GM18502 (cell line): Measurements from ENCODE around the gene MYOCD.
"Not testable (repeated sequence)": the region's sequence is repeated elsewhere in the genome, so short reads cannot be mapped to it uniquely, and the experiment has no call there.

Experiments used
- ATAC-seq: cut with Tn5 transposase; IDR thresholded peaks from one replicate; pipeline ENCODE4 v1.9.1; 2021; ENCODE audit warnings: mild to moderate bottlenecking; ENCODE audit not compliant: unreplicated experiment, poor library complexity

MYOCD gene, protein sequence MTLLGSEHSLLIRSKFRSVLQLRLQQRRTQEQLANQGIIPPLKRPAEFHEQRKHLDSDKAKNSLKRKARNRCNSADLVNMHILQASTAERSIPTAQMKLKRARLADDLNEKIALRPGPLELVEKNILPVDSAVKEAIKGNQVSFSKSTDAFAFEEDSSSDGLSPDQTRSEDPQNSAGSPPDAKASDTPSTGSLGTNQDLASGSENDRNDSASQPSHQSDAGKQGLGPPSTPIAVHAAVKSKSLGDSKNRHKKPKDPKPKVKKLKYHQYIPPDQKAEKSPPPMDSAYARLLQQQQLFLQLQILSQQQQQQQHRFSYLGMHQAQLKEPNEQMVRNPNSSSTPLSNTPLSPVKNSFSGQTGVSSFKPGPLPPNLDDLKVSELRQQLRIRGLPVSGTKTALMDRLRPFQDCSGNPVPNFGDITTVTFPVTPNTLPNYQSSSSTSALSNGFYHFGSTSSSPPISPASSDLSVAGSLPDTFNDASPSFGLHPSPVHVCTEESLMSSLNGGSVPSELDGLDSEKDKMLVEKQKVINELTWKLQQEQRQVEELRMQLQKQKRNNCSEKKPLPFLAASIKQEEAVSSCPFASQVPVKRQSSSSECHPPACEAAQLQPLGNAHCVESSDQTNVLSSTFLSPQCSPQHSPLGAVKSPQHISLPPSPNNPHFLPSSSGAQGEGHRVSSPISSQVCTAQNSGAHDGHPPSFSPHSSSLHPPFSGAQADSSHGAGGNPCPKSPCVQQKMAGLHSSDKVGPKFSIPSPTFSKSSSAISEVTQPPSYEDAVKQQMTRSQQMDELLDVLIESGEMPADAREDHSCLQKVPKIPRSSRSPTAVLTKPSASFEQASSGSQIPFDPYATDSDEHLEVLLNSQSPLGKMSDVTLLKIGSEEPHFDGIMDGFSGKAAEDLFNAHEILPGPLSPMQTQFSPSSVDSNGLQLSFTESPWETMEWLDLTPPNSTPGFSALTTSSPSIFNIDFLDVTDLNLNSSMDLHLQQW

DNA sequence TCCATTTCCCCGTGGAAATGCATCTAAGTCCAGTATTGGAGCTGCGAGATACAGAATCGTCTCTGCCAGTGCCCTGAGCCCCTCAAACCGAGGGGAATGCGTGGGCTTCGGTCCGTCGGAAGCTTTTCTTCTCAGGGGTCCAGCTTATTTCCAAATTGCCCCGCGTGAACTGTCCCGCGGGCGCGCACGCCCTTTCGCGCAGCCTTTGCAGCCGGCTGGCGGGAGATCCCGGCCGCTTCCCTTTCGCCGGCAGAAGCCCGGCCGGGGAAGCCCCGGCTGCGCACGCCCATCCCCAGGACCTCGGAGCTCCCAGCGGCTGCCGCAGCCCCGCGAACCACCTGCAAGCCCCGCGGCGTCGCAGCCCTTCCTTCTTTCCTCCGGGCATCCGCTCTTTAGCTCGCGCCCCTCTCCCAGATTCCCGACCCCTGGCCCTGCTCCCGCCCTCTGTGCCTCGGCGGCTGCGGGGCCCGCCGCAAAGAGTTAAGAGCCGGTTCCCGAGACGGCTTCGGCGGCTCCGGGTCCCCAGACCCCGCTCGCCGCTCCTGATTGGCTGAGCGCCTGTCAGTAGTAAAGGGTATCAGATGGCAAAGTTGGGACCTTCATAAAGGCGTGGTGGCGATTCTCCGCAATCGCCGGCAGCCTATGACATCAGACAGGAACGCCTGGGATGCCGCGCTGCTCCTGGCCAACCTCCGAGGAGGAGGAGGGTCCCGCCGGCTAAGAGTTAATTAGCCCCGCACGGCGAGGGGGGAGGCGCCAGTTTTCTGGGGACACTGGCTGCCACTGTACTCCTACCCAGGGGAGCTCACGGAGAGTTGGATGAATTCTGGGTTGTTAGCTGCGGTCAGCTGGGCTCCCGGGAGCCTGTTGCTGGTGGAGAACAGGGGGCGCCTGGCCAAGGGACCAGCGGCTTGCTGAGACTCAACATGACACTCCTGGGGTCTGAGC lies at the start of gene MYOCD:
TSS of gene MYOCD (plus strand) at position 628 of the 948 bp plus-strand sequence. CDS start at position 927, 299 bp downstream.
- ATAC-seq, result no peak

DNA sequence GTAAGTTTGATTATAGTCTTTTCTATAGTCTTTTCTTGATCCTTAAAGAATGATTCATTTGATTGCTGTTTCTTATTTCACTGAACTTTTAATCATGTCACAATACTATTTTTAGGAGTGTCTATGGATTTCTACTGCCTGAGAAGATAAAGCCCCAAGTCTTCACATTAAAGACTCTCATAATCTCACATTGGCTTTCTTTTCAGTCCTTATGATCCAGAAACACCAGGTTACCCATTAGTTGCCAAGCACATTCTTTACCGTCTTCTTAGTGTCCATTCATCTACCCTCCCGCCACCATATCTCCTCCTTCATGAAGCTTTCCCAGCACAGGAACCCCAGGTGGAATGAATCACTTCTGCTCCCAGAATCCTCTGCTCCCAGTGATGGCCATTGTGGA lies 49.5 kb upstream of the MYOCD start:
- no peak for ATAC-seq

DNA sequence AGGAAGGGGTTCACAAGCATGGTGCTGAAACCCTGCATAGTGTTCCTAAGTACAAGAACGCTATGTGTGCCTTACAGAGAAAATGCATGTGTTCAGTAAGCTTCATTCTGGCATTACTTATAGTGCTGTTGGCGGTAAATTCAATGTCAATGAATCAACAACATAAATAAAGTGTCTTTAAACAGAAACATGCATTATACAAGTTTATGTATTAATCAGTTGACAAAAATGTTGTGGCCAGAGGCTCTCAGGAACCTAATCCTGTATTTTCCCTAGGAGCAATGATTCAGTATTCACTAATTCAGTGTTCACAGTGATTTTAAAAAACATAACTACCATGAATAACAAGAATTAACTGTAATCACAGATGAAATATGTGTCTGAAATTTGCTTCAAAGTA lies 47.1 kb upstream of the MYOCD start:
- ATAC-seq, result no peak

DNA sequence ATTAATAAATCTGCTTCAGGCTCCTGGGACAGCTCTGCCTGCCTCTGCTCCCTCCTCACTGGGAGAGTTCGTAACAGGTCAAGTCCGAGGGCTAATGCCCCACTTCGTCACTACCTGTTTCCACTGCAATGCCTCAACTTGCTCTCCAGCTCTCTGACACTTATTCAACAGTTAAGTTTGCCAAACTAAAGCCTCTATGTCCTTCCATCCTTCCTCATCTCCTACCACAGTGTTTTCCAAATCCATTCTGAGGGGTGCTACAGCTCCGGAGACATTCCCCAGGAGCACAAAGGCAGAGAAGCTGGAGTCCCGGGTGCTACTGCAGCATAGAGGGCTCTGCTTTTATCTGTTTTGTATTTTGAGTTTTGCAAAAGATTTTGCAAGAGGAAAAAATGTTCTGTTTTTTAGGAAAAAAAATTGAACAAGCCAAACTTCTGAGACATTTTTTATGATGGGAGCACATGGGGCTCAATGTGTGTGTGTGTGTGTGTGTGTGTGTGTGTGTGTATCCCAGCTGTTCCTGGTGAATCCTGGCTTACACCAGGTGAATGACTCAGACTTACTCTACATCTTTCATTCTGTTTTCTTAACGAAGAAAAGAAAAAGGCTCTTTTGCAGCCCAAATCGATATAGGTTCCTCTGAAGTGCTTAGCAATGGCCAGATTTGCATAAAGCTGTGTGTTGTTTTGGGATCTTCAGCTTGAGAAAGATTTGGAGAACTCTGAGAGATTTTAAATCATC lies 46.1 kb upstream of the MYOCD start:
- ATAC-seq, result no peak

DNA sequence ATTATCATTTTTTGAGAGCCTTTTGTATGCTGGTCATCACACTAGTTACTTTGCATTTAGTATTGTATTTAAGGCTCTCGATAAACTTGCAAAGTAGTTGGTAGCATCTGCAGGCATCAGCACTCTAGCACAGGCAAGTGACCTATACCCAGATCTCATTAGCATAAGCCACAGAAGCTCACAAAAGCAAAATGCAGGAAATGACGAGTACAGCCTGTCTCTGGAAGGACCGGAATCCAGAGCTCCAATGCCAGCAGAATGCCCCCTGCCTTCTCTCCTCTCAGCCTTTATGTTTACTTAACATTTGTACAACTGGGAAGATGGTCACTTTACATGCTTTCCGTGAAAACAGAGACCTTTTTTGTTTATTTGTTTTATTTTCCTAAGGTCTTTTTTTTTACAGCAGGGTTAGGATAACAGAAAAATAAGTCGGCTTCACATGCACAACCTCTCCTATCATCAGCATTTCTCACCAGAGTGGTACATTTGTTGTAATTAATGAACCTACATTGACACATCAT lies 45.4 kb upstream of the MYOCD start:
- no peak for ATAC-seq

DNA sequence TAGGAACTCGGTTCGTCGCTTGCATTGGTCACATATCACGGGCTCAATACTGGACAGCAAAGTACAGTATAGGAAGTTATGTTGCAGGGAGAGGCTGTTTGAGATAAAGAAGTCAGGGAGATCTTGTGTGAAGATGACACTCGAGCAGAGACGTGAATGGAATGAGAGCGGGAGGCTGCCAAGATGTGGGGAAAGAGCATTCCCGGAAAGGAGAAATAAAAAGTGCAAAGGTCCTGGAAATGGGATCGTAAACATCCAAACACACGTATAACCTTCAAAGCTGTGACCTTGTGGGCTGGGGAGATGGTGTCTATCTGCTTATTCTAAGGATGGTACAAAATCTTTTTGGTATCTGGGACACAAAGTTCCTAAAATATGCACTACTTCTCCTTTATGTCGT lies 43.0 kb upstream of the MYOCD start:
- ATAC-seq, result no peak

DNA sequence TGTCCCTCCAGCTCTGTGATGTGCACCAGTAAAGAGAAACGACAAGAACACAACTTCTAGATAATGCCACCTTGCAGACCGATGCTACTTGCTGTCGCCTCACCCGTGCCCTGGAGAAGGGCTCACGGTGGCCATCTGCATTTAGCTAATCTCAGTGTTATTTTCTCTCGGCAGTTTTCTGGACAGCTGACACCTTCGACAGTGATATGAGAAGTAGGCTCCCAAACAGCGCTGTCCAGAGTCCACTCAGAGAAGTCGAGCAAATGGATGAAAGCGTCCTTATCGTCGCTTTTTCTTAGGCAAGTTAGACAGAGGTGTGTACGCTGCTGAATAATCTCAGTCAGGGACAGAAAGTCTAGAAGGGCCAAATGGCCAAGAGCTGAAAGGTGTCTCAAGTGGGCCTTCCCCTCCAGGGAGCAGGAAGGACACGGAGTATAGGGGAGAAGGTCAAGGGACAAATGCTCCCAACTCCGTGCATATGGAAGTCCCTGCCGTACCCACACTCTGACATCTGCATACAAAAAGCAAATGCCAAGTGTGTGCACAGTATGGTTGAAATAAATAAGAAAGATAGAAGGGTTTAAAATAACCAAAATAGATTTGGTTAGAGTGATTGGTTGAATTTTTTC lies 42.4 kb upstream of the MYOCD start:
- ATAC-seq, result no peak

DNA sequence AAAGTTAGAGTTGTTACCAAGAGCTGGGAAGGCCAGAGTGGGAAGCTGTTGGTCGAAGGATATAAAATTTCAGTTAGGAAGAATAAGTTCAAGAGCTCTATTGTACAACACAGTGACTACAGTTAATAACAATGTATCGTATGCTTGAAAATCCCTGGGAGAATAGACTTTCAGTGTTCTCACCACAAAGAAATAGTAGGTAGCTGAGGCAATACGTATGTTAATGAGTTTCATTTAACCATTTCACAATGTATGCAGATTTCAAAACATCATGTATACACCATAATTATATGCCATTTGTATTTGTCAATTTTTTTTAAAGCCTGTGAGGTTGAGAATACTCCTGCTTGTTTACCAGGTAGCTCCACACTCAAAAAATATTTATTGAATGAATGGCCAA lies 41.5 kb upstream of the MYOCD start:
- ATAC-seq, result no peak

DNA sequence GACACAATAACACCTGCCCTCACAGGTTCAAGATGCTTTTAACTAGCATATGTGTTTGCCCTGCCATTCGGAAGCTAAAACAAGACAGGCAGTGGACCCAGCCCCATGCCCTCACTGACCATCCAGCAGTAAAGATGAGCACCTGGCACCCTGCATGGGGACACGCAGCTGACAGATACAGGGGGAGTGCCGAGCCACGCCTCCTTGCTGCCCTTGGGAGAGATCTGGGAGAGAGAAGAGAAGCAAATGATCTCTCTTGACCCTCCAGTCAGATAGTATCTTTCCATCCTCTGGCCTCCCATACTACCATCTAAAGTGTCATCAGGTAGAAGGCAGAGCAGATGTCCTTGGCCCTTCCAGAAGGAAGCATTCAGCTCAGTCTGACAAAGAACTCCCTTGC lies 40.6 kb upstream of the MYOCD start:
- no peak for ATAC-seq

DNA sequence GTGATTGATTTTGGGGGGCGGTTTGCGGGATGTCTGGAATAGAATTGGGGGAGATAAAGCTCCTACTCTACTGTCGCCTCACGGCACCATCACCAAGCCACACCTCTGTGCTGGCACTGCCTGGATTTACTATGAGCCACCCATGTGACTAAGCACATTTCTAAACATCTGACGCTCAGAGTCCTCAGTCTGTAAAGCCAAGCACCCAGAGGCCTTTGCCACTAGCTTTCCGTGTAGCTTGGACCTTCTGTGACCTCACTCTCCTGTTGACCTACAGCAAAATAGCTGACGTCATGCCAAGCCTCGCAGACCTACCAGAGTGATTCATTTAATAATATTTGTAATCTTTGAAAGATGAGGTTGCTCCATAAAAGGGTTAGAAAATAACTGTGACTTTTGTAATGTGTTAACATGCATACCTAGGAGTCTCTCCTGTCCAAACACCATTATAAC lies 38.5 kb upstream of the MYOCD start:
- ATAC-seq, result no peak

DNA sequence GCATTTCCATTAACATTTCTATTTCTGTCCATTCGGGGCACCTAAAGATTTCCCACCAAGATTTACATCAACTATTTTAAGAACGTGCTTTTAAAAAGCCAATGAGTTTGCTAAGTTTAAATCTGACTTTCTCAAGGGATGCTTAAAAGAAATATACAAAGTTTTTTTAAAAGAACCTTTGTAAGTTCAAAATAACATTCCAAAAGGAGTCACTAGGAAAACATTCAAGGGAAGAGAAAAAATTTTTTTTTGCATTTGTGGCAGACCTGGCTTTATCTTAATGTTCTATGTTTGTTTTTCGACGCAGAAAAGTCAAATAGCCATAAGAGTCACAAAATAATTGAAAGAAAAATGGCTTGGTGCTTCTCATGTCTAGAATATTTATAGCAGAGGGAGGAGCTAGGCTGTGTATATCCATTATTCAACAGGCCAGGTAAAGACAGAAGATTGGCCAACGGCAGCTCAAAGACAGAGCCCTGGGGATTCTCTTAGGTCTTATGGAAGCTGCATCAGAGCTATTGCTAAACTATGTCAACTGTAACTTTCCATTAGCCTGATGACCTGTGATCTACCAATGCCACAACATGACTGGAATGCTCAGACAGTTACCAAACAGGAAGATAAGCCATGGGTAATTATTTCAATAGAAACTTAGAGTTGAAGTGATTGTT lies 37.8 kb upstream of the MYOCD start:
- ATAC-seq, result no peak

DNA sequence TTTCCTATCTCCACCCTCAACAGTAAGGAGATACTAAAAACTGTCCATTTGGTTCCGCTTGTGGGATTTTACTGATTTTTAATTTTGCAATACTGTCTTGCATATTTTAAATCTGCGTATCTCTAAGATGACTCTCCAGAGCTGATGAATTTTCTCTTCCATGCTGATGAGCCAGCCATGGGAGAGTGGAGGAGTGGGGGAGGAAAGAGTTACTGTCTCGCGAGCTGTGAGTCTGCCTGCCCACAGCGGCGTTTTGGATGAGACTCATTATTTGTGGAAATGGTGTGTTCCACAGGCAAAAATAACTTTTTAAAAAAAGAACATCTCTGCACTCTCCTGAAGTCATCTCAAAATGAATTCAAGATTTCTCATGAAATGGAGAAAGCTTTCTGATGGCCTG lies 34.6 kb upstream of the MYOCD start:
- ATAC-seq, result no peak

DNA sequence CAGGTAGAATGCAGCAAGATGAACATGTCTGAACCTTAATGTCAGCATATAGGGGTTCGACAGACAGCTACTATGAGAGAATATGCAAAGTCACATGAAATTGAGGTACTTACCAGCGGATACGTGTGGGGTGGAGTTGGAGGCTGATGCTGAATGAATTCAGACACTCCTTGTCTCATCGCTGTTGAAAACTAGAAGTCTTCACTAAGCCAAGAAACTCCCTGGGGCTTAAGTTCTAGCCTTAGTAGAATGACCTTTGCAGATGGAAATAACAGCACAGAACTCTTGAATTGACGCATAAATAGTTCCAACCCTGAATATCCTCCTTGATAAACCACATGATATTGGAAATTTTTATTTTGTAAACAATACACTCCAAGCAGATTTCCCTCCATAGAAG lies 32.9 kb upstream of the MYOCD start:
- no peak for ATAC-seq

DNA sequence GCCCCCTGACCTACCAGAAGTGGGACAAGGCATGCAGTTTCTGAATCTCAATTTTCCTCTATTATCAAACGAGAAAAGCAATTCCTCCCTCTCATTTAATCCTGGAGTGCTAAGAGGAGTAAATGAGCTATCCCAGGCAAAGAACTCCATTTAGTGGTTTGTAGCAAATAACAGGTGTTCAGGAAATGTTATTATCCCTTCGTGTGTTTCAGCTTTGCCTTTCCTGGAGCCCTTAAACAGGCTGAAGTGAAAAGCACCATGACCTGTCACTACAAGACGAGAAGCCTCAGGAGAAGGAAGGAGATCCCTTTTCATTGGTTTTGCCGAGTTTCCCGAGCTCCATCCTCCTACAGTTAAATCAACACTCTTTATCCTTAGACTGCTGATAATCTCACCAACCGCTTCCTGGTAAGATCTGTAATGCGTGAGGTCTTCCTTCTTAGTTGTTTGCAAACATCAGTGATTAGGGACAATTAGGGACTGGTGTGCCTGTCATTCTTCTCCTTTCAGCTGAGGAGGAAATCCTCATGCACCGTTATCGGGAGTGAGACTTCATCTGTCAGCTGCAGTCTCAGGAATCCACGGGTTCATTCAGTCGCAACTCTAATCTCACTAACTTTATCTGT lies 30.8 kb upstream of the MYOCD start:
- ATAC-seq, result no peak

DNA sequence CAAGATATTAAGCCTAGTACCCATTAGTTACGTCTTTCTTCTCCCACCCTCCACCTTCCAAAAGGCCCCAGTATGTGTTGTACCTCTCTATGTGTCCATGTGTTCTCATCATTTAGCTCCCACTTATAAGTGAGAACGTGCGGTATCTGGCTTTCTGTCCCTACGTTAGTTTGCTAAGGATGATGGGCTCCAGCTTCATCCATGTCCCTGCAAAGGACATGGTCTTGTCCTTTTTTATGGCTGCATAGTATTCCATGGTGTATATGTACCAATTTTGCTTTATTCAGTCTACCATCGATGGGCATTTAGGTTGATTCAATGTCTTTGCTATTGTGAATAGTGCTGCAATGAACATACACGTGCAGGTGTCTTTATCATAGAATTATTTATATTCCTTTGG lies 29.7 kb upstream of the MYOCD start:
- ATAC-seq, result not testable (repeated sequence)

DNA sequence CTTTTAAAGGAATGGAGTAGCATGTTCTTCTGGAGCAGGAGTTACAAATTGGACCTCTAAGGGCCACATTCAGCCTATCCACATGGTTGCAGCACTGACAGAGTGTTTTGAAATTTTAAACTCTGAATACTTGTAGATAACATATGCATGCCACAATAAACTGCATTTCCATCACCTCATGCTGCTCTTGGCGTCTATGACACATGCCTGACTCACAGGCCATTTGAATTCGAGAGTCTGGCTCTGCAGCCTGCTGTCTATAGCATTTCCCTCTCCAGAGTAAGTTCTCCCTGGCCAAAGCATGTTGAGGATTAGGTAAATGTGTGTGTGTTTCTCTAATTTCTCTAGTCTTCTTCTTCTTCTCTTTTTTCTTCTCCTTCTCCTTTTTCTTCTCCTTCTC lies 28.7 kb upstream of the MYOCD start:
- no peak for ATAC-seq

DNA sequence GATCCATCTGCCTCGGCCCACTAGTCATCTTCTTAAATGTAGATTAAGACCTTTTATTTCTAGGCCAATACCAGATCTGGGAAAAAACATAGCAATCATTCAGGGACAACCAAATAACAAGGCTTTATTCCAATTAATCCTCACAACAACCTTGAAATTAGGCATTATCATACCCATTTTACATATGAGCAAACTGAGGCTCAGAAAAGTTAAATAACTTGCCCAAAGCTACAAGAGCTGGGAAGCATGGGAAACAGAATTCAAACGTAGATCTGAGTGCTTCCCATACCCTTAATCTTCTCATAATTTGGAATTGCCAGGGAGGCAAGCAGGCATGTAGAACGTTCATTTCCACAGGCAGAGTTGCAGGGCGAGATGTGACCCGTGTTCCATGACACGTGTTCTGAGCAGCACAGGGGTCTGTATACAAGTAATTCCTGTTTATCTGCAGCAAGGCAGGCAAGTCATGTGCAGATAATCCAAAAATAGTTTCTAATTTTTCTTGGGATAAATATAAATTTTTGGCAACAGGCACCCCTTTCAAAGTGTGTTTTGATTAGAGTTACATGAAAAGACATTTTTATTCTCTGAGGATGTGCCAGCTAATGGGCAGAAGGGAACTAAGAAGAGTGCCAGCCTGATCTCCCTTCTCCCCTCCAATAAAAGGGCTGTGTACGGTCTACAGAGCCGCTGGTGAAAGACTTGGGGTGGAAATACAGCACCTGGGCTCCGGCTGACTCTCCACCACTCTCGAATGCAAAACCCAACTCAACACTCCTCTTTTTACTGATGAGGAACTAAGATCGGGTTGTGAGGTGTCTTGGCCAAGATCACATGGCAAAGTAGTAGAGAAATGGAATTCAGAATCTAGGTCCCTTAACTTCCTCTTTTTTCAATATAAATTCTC lies 27.7 kb upstream of the MYOCD start:
- no peak for ATAC-seq
